Mononuclear cell (primary cell): ENCODE results near the gene STARD7. TPM values are rescaled to one million over a fixed set of nuclear protein-coding genes. Genes with fewer than 3 reads are reported as not detected.
"Not testable (repeated sequence)": the region's sequence is repeated elsewhere in the genome, so short reads cannot be mapped to it uniquely, and the experiment has no call there.

Experiments
- H3K27me3 ChIP-seq: 2 replicates; pipeline ENCODE4 v1.6.0; 2011; ENCODE audit warnings: low read length, control low read depth; ENCODE audit not compliant: insufficient read depth
- H3K4me1 ChIP-seq: 2 replicates; pipeline ENCODE4 v1.5.1; 2011; ENCODE audit warnings: mild to moderate bottlenecking, low read length, control low read depth; ENCODE audit not compliant: insufficient read depth
- H3K4me3 ChIP-seq: 2 replicates; pipeline ENCODE4 v1.5.1; 2011; ENCODE audit warnings: mild to moderate bottlenecking, low read length, moderate library complexity
- H3K9me3 ChIP-seq: 2 replicates; pipeline ENCODE4 v1.5.1; 2011; ENCODE audit warnings: low read depth, mild to moderate bottlenecking, control low read depth, low read length
- total RNA-seq: library from RNA; depleted of rRNA; stranded (reverse); fragments of >200 nt; gene quantifications from one replicate; pipeline ENCODE4 v1.2.3, GENCODE V29; 2012

Gene STARD7
- total RNA-seq, 1 donor = 96.8 TPM

- H3K4me3 ChIP-seq = peak overlapping the region; percentile 3
- H3K9me3 ChIP-seq = no peaks in the 10 kb centered on the region
- H3K27me3 ChIP-seq = no peaks in the 10 kb centered on the region
- peaks cover 69% of the 10 kb centered on the region for H3K4me1 ChIP-seq
These were observed 33.4 kb upstream of the STARD7 start for GRCh38 chr2:96241900-96242611.

DNA sequence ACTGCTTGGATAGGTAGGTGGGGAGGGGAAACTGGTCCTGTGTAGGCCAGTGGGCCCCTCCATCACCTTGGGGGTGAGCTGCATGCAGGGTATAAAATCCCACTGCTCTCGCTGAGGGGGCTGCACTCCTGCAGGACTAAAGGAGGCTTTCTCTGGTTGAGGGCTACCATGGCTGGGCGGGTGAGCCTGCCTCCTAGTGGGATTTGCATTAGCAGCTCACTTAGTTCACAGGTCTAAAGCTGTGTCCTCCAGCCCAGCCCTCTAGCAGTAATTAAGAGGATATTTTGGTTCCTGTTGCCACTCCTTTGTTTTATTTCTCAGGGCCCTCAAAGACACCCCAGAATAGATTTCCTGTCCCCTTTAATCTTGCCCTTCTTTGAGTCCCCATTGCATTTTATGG lies 32.6 kb upstream of the STARD7 start:
- Histone ChIP-seq H3K9me3 (no peaks in the 10 kb centered on the region), H3K4me3 (no peak overlapping the region), H3K27me3 (no peaks in the 10 kb centered on the region), H3K4me1 (peaks cover 60% of the 10 kb centered on the region)

DNA sequence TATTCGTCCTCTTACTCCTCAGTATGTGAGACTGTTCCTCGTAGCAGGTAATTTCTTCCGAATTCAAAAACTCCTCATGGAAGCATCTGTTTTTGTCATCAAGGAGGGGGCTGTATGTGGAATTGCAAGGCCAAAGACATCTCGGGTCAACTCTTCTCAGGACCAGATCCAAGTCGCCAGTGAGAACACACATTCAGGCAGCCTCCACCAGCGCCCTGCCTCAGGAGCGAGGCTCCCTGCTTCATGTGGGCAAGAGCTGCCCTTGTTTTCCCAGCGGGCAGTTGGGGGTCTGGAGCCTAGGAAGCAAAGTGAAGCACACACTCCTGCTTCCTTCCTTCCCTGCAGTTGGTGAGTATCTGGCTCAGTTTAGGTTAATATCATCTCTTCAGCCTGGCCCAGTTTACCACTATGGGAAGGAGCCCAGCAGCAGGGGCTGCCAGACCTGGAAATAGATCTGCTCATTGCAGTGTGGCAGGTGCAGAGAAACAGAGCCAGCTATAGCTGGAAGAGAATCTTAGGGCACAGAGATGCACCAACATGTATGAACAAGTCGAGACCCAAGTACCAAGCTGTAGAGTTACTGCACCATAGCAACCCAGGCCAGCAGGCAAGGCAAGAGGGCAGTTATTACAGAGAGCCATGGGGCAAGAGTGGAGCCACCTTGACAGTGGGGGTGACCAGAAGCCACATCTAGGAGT lies 31.9 kb upstream of the STARD7 start:
- no peaks in the 10 kb centered on the region for H3K9me3 ChIP-seq
- no peaks in the 10 kb centered on the region for H3K27me3 ChIP-seq
- no peak overlapping the region for H3K4me3 ChIP-seq
- H3K4me1 ChIP-seq = peaks cover 53% of the 10 kb centered on the region

- Histone ChIP-seq H3K27me3 (no peaks in the 10 kb centered on the region), H3K9me3 (no peaks in the 10 kb centered on the region), H3K4me3 (no peak overlapping the region), H3K4me1 (peaks cover 48% of the 10 kb centered on the region)
These were observed 31.2 kb upstream of the STARD7 start for GRCh38 chr2:96239745-96240264.

DNA sequence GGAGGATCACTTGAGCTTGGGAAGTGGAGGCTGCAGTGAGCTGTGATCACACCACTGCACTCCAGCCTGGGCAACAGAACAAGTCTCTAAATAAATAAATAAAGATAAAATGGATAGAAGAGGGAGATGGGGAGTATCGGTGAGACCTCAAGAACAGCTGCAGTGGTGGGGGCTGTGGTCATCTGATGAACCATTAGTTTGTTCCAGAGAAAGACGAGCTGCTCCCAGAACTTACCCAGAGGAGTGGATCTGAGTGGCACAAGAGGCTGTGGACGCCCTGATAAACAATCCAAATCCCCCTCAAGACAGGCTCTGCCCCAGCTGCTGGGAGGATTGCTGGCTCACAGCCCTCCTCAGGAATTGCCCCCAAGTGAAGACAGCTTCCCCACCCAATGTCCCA lies 30.5 kb upstream of the STARD7 start:
- Histone ChIP-seq H3K27me3 (no peaks in the 10 kb centered on the region), H3K9me3 (no peaks in the 10 kb centered on the region), H3K4me1 (peaks cover 48% of the 10 kb centered on the region), H3K4me3 (no peak overlapping the region)

DNA sequence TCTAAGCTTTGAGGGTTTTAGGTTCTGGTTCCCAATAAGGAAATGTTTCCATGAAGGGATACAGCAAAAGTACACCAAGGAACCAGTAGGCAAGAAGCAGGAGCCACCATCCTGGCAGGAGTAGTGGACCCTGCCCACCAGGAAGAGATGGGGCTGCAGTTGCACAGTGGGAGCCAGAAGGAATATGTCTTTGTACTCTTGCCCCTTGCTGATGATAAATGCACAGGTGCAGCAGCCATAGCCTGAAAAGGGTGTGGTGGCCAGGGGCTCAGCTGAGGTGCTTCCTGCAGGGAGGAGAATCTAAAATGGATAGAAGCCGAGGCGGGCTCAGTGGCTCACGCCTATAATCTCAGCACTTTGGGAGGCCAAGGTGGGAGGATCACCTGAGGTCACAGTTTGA lies 29.6 kb upstream of the STARD7 start:
- peaks cover 46% of the 10 kb centered on the region for H3K4me1 ChIP-seq
- H3K27me3 ChIP-seq = no peaks in the 10 kb centered on the region
- no peak overlapping the region for H3K4me3 ChIP-seq
- no peaks in the 10 kb centered on the region for H3K9me3 ChIP-seq

- H3K9me3 ChIP-seq = no peaks in the 10 kb centered on the region
- H3K4me1 ChIP-seq = peaks cover 32% of the 10 kb centered on the region
- H3K4me3 ChIP-seq = no peak overlapping the region
- no peaks in the 10 kb centered on the region for H3K27me3 ChIP-seq
These were observed 28.3 kb upstream of the STARD7 start for GRCh38 chr2:96236882-96237281.

DNA sequence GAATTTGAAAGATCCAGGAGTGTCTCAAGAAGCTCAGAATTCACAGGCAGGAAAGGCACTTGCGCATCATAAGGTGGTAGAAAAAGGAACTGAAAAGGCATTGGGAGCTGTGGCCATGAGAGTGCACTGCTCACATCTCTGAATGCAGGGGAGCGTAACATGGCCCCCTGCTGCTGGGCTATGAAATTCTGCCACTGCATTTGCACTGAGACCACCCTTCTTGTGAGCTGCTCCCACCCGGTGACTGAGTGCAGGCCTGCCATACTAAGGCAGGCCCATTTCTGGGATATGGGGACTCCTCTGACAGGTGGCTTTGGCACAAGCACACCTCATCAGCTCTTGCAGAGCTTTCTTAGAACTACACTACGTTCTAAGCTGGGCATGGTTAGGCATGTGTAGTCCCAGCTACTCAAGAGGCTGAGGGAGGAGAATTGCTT lies 25.3 kb upstream of the STARD7 start:
- peaks cover 14% of the 10 kb centered on the region for H3K4me1 ChIP-seq
- H3K9me3 ChIP-seq = no peaks in the 10 kb centered on the region
- H3K4me3 ChIP-seq = no peak overlapping the region
- H3K27me3 ChIP-seq = no peaks in the 10 kb centered on the region

DNA sequence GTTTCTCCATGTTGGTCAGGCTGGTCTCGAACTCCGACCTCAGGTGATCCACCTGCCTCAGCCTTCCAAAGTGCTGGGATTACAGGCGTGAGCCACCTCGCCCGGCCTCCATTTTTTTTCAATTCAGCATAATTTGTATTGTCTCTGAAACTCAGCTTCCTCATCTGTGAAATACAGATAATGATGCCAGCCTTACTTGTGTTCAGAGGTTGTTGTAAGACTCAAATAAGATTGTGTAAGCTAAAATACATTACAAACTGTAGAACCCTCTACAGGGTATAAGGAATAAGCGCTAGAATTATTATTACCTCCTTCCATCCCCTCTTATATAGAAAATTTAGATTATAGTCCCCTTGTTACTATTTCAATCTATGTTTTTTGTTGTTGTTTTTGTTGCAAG lies 24.8 kb upstream of the STARD7 start:
- no peaks in the 10 kb centered on the region for H3K9me3 ChIP-seq
- no peaks in the 10 kb centered on the region for H3K27me3 ChIP-seq
- H3K4me1 ChIP-seq = peaks cover 14% of the 10 kb centered on the region
- H3K4me3 ChIP-seq = no peak overlapping the region

- H3K4me1 ChIP-seq = peaks cover 14% of the 10 kb centered on the region
- H3K4me3 ChIP-seq = no peak overlapping the region
- H3K27me3 ChIP-seq = no peaks in the 10 kb centered on the region
- no peaks in the 10 kb centered on the region for H3K9me3 ChIP-seq
These were observed 22.7 kb upstream of the STARD7 start for GRCh38 chr2:96231316-96231715.

DNA sequence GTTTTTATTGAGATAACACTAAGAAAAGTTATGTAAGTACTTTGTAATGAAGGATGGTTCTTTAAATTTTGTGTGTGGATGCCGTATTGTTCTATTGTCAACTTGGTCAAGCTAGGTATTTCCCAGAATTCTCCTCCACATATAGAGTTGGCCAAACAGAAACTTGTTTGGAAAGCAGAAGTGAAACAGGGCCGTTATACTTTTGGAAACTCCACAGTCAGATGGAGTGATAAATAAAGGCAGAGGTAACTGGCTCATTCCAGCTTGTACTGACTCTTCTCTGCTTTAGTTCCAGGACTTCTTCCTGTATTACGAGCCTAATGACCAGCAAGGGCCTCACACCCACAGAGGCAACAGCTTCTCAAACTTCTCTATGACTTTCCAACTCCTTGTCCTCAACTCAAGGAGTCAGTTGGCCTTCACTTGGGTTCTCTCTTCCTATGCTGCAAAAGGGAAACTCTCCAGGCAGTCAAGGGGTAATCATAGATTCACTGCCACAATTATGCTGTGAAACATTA lies 16.4 kb upstream of the STARD7 start:
- Histone ChIP-seq H3K4me1 (peaks cover 33% of the 10 kb centered on the region), H3K27me3 (no peaks in the 10 kb centered on the region), H3K9me3 (no peaks in the 10 kb centered on the region), H3K4me3 (no peak overlapping the region)

DNA sequence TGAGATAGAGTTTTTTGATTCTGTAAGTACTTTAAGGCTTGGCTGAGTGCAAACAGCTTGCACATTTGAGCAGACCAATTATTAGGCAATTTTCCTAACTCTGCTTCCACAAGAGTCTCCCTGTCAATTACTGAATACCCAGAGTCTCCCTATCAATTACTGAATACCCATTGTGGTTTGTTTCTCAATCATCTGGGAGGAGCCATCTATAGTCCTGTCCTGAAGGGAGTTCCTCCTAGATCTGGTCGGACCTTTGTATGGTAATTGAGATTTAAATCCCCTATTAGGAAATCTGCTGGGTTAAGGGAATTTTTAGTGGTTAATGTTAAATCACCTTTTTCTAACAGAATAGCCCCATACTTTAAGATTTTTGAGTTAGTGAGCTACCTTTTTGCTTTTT lies 12.5 kb upstream of the STARD7 start:
- not testable (repeated sequence) for H3K9me3 ChIP-seq, H3K27me3 ChIP-seq, H3K4me3 ChIP-seq
- H3K4me1 ChIP-seq = peaks cover 37% of the 10 kb centered on the region

- H3K9me3 ChIP-seq, H3K4me3 ChIP-seq, H3K27me3 ChIP-seq: not testable (repeated sequence)
- H3K4me1 ChIP-seq = peaks cover 34% of the 10 kb centered on the region
These were observed 11.3 kb upstream of the STARD7 start for GRCh38 chr2:96219959-96220358.

DNA sequence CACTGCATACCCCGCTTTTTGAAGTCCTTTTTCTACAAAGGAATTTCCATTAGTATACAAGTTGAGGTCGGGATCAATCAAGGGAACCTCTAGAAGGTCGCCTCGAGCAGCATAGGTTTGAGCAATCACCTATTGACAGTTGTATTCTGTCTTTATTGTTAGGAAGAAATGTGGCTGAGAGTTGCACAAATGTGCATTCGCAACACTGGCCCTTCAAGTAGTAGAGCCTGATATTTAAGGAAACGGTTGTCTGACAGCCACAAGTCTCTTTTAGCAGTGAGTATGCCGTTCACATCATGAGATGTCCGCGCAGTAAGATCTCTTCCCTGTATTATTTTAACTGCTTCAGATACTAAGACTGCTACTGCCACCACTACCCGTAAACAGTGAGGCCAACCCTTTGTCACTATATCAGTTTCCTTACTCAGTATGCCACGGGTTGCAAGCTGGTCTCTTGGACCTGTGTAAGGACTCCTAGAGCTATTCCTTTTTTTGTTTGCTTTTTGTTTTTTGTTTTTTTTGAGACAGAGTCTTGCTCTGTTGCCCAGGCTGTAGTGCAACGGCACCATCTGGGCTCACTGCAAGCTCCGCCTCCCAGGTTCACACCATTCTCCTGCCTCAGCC lies 10.0 kb upstream of the STARD7 start:
- Histone ChIP-seq H3K9me3 (no peaks in the 10 kb centered on the region), H3K4me3 (no peak overlapping the region), H3K27me3 (no peaks in the 10 kb centered on the region), H3K4me1 (peaks cover 33% of the 10 kb centered on the region)

- no peaks in the 10 kb centered on the region for H3K27me3 ChIP-seq
- no peaks in the 10 kb centered on the region for H3K9me3 ChIP-seq
- H3K4me3 ChIP-seq = no peak overlapping the region
- peaks cover 23% of the 10 kb centered on the region for H3K4me1 ChIP-seq
These were observed 5.9 kb upstream of the STARD7 start for GRCh38 chr2:96214554-96214953.
